Pons (tissue), 1 donor: ENCODE data around the gene TMEM164.

Experiments
- DNase-seq: peaks from one replicate; pipeline ENCODE4 v3.0.0-alpha.2; 2016; ENCODE audit warnings: low spot score

The TMEM164 gene

DNA sequence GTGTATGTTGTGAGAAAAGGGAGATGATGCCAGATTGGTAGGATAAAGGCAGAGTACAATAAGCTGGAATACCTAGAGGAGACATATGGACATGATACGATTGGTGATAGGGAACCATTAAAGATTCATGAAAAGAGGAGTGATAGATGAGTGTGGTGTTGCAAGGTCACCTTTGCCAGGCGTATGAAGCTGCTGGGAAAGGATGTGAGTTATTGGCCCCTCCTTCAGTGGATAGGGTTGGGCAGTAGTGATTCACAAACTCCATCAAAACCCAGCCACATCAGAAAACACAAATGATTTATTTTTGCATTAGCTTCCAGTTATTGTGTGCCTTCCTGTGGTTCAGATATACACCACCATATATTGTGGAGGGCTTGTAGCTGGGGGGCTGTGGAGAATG is 34.3 kb downstream of the TMEM164 start:
- DNase-seq, result no peak

DNA sequence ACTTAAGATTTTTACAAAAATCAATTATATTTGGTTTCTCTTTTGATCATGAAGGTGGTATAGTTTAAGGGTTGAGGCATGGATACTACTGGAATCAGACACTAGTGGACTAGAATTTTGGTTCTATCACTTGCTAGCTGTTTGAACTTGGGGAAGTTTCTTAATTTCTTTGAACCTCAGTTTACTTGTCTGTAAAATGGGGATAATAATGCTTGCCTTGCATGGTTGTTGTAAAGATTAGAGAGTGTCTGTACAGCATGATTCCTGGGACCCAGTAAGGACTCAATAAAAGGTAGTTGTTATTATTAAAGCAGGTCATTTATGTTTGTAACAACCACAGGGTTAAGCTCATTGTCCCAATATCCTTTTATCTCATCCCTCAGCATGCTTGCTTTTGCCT is 36.0 kb downstream of the TMEM164 start:
- DNase-seq, result no peak

DNA sequence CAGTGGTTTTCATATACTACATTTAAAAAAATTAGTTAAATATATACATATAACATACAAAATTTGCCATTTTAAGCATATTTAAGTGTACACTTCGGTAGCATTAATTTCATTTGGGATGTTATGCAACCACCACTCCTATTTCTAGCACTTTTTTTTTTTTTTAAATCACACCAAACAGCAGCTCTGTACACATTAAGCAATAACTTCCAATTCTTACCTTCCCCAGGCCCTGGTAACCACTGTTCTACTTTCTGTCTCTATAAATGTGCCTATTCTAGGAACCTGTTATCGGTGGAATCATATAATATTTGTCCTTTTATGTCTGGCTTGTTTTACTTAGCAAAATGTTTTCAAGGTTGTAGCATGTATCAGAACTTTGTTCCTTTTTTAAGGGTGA is 39.1 kb downstream of the TMEM164 start:
- no peak for DNase-seq

DNA sequence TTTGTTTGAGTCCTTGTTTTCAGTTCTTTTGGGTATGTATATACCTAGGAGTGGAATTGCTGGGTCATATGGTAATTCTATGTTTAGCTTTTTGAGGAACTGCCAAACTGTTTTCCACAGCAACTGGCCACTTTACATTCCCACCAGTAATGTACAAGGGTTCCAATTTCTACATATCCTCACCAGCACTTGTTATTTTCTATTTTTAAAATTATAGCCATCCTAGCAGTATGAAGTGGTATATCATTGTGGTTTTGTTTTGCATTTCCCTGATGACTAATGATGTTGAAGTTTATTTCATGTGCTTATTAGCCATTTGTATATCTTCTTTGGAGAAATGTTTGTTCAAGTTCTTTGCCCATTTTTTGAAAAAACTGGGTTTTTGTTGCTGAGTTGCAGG is 39.6 kb downstream of the TMEM164 start:
- no peak for DNase-seq

DNA sequence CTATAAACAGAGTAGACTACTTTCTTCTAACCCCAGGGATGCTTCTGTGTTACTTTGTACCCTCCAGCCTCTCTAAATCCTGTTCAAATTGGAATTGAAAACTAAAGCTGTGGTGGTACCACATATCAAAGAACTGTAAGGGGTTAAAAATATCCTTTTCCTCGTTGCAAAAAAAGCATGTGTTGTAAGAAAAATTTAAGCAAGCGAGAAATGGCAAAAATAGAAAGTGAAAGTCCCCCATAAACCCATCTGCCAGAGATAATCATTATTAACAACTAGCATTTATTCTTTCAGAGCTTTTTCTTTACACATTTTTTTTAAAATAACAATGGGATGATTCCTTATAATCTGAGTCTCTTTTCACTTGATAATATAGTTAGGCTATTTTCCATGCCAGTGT is 40.6 kb downstream of the TMEM164 start:
- DNase-seq, result no peak

DNA sequence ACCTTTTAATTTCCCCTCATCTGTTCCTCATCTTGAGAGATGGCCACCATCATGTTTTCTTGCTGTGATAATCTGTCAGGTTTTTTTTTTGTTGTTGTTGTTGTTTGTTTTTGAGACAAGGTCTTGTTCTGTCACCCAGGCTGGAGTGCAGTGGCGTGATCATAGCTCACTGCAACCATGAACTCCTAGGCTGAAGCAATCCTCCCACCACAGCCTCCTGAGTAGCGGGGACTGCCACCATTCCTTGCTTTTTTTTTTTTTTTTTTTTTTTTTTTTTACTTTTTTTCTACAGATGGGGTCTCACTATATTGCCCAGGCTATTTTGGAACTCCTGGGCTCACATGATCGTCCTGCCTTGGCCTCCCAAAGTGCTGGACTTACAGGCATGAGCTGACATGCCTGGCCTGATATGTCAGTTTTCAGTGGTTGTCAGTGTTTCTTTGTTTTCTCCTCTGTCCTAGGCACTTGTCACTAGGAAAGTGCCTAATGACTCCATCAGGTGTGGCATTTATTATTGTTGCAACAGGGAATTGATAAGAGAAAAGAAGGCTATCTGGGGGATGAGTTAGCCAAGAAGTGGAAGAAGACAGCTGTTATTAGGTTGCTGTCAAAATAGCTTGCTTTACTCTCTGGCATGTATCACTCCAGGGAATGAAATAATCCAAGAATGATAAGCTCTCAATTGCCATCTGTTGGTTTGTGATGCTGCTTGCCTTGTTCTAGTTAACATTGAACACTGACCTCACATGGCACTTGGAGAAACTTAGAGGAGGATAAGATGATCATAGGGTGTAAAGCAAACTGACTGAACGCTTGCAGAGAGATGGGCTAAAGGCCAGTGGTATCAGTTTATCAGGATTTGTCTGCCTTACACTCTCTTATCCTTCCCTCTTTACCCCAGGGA is 41.7 kb downstream of the TMEM164 start:
- no peak for DNase-seq

DNA sequence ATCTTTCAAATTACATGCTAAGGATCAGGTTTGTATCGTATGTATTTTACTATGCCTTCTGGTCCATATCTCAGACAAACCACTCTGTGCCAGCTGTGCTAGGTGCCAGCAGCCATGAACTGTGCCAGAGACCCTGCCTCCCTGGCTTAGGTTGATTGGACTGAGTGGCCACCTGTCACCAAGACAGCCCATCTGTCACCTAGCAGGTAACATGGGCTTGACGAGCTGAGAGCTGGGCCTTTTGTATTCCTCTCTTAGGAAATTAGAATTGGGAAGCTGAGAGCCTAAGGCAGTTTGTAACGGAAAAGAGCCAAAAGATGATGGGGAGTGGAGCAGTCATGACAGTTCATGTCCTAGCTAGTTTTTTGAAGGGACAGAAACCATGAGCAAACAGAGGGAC is 42.5 kb downstream of the TMEM164 start:
- no peak for DNase-seq

DNA sequence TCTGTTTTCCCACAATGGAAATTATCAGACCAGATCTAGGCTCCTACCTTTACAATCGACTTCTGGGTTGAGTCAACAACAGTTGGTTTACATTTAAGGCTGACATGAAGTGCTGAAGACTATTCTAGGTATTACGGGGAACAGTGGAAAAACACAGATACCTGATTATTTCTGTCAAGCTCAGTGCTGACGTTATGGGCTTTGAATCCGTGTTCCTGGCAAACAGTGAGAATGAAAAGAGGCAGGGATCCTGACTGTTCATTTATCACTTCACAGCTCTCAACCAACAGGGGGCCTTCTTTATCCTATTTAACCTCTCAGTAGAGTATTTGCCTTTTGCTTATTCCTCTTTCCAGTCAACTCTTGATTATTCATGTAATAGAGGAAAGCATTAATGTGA is 43.1 kb downstream of the TMEM164 start:
- no peak for DNase-seq

DNA sequence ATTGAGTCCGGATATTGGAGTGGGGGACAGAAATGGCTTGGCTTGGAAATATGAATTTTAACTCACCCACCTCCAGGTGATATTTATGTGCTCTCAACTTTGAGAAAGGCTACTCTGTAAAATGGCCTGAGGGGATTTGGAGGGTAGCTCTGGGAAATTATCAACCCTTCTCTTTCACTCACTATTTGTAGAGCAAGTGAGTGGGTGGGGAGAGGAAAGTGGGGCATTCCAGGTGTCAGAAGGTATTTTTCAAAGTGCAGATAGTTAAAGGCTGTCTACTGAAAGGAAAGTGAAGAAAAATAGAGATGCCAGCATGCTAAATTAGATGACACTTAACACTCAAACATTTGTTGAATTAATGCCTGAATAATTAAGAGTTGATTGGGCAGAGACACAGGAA is 44.1 kb downstream of the TMEM164 start:
- DNase-seq, result no peak

DNA sequence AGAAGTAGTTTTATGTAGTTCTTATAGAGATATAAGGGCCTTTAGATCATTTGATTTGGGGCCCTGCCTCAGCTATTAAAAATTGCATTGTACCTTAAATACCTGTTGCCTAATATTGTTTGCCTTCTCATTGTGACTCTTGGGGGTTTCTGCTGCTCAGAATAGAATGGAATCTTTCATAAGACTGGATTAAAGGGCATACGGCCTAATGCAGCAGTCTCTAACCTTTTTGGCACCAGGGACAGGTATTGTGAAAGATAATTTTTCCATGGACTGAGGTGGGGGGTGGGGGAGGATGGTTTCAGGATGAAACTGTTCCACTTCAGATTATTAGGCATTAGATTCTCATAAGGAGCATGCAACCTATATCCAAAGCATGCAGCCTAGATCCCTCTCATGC is 46.2 kb downstream of the TMEM164 start:
- DNase-seq, result no peak

DNA sequence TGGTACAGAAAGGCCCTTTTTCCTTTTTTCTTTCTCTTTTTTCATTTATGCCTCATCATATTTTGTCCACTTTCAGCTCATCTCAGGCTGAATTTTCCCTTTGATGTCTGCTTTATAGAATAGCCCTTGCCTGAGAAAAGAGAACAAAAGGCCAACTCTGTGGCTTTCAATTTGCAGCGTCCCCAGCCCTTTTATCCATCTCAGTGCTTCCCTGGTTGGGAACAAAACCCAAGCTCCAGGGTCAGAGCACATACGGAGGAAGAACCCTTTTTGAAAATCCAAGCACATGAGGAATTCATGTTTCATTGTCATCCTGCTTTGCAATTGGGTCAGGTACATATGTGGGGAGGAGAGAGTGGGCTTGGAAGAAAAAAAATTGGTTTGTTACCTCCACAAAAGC is 47.5 kb downstream of the TMEM164 start:
- DNase-seq, result no peak

DNA sequence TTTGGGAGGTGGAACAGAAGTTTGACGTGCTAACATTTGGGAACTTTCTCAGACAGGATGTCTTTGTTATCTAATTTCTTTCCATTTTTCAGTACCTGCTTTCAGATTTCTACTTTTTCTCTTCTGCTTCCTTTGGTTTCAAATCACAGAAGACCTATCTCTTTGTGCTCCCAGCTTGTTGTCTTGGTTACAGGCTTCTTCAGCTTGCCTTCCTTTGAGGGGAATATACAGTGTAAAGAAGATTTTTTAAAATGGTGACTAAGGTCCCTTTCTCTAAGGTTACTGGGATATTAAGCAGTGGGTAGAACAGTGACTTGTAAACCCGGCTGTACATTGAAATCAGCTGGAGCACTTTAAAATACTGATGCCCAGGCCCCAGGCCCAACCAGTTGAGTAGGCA is 48.0 kb downstream of the TMEM164 start:
- DNase-seq, result no peak

DNA sequence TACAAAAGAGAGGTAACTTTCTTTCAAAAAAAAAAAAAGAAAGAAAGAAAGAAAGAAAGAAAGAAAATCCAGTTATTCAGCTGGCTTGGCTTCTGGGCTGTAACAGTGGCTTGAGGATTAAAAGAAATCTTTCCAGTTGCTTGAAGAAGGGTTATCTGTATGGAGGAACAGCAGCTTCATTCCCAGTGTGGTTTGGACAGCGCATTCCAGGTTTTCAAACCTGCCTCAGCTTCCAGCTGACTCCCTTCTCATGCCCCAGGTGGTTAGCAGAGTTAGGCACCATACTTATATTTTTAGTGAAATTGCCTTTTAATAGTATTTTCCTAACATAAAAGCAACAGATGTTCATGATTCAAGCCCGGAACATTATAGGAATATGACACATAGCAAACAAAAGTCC is 48.6 kb downstream of the TMEM164 start:
- DNase-seq, result no peak

DNA sequence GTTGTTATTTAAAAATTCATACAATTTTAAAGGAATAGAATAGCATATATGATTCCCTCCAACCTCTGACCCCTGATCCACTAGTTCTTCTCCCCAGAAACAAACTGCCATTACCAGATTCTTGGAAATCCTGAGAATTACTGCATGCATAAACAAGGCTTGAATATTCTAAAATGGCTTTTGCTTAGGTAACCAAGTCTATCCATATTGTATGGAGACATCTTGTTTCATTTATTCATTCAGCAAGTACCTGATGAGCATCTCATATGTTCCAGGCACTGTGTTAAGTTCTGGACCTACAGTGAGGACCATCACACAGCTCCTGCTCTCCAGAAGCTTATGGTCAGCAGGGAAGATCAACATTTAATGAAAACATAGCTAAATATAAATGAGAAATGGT is 49.4 kb downstream of the TMEM164 start:
- DNase-seq, result no peak

DNA sequence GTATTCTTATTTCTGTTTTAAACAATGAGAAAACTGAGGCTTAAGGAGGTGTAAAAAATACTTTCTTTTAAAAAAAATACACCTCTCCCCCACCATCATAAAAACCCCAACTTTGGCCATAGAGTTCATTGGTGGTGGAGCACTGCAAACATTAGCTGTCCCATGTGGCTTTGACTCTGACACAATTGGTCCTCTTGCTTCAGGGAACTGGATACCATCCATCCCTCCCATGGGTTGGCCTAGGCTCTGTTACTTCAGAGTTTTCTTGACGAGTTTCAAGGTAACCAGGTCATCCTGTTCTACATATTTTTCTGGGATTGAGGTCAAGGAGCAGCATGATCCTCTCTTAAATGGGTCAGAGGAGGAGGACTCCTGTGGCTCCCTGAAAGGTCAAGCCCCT is 50.5 kb downstream of the TMEM164 start:
- no peak for DNase-seq

DNA sequence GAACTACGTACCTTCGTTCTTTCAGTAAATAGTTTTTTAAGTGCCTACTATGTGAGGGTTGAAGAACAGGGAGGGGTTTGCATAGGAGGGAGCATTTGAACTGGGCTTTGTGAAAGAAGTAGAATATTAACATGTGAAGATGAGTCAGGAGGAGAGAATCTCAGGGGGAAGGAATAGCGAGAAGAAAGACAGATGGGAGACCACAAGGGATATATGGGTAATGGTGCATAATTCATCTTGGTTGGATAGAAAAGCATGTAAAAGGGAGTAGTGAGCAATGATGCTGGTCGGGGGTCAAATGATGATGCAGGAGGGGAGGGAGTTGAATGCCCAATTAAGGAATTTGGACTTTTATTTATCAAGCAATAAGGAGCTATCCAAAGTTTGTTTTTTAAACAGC is 52.7 kb downstream of the TMEM164 start:
- no peak for DNase-seq

DNA sequence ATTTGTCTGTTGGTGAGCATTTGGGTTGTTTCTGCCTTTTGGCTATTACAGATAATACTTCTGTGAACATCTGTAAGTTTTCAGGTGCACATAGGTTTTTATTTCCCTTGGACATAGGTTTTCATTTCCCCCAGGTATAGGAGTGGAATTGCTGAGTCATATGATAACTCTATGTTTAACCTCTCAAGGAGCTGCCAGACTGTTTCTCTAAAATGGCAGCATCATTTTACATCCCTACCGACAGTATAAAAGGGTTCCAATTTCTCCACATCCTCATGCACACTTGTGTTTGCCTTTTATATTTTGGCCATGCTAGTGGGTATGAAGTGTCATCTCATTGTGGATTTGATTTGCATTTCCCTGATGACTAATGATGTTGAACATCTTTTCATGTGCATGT is 53.5 kb downstream of the TMEM164 start:
- no peak for DNase-seq

DNA sequence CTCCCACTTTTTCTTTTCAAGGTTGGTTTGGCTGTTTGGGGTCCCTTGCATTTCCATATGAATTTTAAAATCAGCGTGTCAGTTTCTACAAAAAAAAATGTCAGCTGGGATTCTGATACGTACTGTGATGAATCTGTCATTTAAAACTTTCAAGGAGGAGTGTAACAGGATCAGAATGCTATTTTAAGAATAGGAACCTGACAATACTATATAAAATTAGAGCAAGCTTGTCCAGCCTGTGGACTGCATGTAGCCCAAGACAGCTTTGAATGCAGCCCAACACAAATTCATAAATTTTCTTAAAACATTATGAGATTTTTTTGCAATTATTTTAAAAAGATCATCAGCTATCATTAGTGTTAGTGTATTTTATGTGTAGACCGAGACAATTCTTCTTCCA is 56.5 kb downstream of the TMEM164 start:
- no peak for DNase-seq

DNA sequence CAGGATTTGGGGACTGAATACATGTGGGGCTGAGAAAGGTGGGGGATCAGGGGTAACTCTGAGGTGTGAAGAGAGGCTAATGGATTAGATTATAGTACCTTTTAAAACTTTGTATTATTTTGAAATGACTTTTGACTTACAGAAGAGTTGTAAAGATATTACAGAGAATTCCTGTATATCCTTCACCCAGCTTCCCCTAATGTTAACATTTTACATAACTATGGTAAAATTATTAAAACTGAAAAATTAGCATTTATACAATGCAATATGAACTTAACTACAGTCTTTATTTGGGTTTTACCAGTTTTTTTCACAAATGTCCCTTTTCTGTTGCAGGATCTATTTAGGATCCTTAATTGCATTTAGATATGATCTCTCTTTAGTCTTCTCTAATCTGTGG is 57.4 kb downstream of the TMEM164 start:
- DNase-seq, result no peak

DNA sequence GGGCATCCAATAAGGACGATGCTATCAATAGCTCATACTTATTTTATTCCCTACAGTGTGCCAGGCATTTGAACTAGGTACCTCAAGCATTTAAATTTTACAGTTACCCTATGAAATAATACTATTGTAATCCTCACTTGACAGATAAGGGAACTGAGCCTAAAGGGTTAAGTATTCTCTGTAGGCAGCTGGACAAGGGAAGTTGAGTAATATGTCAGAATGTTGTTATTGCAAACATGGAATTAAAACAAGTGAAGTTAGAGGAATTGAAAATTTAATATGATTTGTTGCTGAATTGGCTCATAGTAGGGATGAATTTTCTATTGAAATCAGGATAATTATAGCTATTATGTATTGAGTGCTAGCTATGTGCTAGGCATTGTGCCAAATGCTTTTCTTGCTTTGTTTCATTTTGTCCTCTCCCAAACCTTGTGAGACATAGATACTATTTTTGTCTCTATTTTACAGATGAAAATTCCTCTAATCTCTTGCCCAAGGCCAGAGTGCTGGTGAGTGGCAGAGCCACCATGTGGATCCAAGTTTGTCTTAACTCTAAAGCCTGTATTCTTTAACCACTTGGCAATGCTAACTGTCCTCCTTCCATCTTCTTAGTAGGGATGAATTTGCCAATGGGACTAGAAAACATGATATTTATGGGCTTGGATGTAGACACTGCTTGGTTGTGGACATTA is 58.1 kb downstream of the TMEM164 start:
- DNase-seq, result no peak

DNA sequence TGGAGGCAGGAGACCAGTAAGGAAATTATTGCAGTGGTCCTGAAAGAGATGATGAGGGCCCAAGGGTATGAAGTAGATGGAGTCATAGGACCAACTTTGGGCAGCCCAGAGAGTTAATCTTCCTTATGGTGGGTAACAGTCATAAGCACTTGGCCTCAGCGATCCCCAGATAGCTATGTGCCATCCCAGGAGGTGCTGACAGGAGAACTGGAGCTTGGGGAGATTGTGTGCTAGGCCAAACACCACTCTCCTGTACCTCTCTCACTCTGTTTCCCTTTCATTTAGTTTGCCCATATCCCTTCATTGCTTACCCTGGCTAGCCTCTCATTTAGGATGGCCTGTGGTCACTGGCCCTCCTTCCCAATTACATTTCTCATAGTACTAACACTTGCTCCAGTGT is 60.0 kb downstream of the TMEM164 start:
- no peak for DNase-seq

DNA sequence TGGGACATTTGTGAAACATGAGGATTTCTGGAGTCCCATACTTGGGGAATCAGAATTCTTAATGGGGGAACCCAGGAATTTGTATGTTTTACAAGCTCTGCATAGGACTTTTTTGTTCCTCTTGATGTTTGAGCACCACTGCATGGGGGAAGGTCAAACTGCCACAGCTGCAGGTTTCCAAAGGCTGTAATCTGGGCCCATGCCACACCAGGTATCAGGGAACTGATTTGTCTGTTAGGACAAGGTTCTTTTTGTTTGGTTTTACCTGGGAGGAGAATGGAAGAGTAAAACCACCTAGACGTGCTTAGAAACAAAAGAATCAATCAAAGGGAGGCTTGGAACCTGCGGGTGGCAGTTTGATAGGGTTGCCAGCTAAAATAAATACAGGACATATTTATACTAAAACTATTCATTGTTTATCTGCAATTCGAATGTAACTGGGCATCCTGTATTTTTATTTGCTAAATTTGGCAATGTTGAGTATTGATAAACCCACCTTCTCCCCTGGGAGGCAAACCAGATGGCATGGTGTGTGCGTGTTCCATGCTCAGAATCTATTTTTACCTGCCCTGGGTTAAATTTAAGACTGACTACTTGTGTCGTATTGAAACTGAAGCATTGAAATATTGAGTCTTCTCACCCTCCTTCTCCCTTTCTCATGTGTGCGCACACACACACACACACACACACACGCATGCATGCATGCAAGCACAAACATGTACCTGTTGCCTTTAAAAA is 63.7 kb downstream of the TMEM164 start:
- no peak for DNase-seq

DNA sequence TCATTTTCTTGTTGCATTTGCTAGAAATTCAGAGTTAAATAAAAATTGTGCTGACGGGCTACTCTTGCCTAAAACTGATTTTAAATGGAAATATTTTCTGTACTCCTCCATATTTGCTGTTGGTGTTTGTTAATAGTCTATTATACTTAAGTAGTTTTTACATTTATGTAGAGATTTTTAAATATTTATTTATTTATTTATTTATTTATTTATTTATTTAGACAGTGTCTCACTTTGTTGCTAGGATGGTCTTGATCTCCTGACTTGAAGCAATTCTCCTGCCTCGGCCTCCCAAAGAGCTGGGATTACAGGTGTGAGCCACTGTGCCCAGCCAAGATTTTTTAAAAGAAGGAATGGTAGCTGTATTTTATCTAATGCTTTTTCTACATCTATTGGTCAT is 68.1 kb downstream of the TMEM164 start:
- DNase-seq, result no peak
